Subcutaneous adipose tissue (tissue), 4 donors: Measurements from ENCODE around the gene EPHB2. TPM values are rescaled to one million over a fixed set of nuclear protein-coding genes. Genes with fewer than 3 reads are reported as not detected.

Source experiments
- total RNA-seq, 4 donors: library from RNA; depleted of rRNA; stranded (reverse); fragments of >200 nt; gene quantifications; one replicate each; pipeline ENCODE4 v1.1.0, GENCODE V29; 2016
- TF ChIP-seq, protein P1 (sequence below): fragments of 450-650 bp; IDR thresholded peaks from one replicate; pipeline ENCODE4 v1.5.1; 2016; ENCODE audit warnings: low read depth, mild to moderate bottlenecking, control low read depth, antibody characterized with exemption, moderate library complexity

Gene EPHB2
- total RNA-seq, 4 donors from 2014 or later: 1.6 to 9.2 (median 5.1) TPM

- TF ChIP-seq, protein P1, sequence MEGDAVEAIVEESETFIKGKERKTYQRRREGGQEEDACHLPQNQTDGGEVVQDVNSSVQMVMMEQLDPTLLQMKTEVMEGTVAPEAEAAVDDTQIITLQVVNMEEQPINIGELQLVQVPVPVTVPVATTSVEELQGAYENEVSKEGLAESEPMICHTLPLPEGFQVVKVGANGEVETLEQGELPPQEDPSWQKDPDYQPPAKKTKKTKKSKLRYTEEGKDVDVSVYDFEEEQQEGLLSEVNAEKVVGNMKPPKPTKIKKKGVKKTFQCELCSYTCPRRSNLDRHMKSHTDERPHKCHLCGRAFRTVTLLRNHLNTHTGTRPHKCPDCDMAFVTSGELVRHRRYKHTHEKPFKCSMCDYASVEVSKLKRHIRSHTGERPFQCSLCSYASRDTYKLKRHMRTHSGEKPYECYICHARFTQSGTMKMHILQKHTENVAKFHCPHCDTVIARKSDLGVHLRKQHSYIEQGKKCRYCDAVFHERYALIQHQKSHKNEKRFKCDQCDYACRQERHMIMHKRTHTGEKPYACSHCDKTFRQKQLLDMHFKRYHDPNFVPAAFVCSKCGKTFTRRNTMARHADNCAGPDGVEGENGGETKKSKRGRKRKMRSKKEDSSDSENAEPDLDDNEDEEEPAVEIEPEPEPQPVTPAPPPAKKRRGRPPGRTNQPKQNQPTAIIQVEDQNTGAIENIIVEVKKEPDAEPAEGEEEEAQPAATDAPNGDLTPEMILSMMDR: no peak
Observed at GRCh38 chr1:22755641-22756040, 45.0 kb downstream of the EPHB2 start.

DNA sequence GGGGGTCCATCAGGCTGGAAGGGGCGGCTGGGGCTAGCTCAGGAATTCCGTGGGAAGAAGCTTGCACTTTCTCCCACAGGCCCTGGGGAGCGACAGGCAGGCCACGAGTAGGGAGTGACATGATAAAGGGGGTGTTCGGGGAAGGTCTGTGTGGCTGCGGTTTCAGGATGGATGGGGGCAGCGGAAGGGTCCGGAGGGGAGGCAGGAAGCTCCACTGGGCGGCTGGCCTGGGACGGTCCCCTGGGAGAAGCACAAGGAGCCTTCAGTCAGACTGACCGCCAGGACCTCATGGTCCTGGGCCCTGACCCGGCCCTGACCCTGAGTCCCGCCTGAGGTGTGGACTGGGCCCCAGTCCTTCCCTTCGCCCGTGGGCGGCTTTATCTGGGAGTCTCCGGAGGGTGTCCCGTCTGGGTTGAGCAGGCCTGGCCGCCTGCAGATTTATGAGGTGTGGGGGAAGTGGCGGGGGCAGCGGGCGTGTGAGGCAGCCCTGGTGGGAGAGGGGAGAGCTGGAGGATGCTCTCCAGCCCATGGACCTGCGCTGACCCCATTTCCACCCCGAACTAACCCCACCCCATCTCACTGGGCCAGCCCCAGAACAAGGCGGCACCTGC, 45.6 kb downstream of the EPHB2 start:
- TF ChIP-seq, protein P1: no peak

DNA sequence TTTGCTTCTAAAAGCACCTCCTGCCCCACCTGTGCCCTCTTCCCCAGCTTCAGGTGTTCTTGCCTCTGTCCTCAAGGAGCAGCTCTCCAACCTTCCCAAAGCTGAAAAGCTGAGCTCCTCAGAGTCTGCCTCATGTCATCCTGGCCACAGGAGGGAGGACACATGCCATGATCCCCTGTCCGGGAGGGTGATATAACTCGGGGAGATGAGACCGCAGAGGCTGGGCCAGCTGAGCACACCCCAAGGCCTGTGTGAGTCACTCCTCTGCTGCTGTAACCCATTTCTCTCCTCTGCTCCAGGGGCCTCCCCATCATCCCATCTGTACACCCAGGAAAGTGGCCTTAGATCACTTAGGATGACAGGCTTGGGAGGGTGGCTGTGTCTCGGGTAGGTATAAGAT, 49.8 kb downstream of the EPHB2 start:
- TF ChIP-seq, protein P1: no peak

DNA sequence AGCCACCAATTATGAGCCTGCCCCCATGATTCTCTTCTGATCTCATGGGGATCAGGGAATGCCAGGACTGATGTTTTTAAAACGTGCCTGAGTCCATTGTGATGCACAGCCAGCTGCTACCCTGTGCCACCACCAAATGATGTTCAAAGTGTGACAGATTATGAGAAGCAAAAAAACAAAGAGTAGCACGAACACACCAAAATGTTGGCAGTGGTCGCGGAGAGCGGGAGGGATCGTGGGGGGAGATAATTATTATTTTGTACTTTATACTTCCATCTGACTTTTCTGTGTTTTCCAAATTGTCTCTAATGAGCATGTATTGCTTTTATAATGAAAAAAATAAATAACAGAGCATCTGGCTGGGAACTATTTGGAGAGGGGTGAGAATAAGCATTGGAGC, 50.5 kb downstream of the EPHB2 start:
- TF ChIP-seq, protein P1: no peak

GRCh38 chr1:22761821-22762220, 51.2 kb downstream of the EPHB2 start:
- TF ChIP-seq, protein P1: no peak

- TF ChIP-seq, protein P1: no peak
Observed at GRCh38 chr1:22763487-22764200, 53.0 kb downstream of the EPHB2 start.

- TF ChIP-seq, protein P1: no peak
Observed at GRCh38 chr1:22767852-22768251, 57.2 kb downstream of the EPHB2 start.
